Measurements from ENCODE around the gene ITGA2. TPM values are rescaled to one million over a fixed set of nuclear protein-coding genes. Genes with fewer than 3 reads are reported as not detected.

The ITGA2 gene
- total RNA-seq, 1 experiment from 2014 or later = 36.6 TPM

DNA sequence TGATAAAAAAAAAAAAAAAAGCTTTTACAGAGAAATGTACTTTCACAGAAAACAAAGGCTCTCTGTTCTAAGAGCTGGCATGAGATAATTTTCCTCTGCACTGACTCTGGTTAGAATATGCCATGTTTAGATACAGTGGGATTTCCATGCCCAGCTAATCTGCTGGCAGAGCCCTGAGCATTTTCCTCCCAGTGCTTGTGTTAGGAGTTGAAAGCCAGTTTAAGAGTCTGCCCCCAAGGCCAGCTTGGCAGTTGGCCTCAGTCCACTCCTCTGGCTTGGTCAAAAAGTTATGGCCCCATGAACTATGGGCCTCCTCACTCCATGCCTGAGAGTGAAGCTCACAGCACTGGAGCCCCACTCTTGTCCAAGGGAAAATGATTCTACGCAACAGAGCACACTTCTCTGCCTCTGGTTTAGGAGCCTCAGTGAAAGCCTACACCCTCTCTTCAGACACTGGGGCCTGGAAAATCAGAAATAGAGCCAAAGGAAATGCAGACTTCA lies 98.5 kb downstream of the ITGA2 start:
- ChIA-PET POLR2A (no interaction called here), CTCF (interaction anchor here (0.7 to 1.3 kb wide), 2 partner anchors 52 to 139 kb away, joined by 3 to 6 read pairs; no protein-coding TSS in a partner anchor), RAD21 (ENCODE audit: low non-redundant PET in 1 of 2, low total read pairs in 2 of 2, uncharacterized antibody in 2 of 2, unreplicated experiment in 2 of 2) (no interaction called here)
- no peak for TF ChIP-seq CEBPB (IDR thresholded peaks at IDR 0.05; ENCODE audit: low read depth)
- TF ChIP-seq FOSL1 (IDR thresholded peaks at IDR 0.05; ENCODE audit: low read depth) = no peak
- no peak for TF ChIP-seq EZH2 (IDR thresholded peaks at IDR 0.05)
- no peak for TF ChIP-seq SIN3A (IDR thresholded peaks at IDR 0.05; ENCODE audit: low read depth)
- TF ChIP-seq ZNF274 (IDR thresholded peaks at IDR 0.05; ENCODE audit: low read depth, low read length) = no peak
- TF ChIP-seq, protein P1, sequence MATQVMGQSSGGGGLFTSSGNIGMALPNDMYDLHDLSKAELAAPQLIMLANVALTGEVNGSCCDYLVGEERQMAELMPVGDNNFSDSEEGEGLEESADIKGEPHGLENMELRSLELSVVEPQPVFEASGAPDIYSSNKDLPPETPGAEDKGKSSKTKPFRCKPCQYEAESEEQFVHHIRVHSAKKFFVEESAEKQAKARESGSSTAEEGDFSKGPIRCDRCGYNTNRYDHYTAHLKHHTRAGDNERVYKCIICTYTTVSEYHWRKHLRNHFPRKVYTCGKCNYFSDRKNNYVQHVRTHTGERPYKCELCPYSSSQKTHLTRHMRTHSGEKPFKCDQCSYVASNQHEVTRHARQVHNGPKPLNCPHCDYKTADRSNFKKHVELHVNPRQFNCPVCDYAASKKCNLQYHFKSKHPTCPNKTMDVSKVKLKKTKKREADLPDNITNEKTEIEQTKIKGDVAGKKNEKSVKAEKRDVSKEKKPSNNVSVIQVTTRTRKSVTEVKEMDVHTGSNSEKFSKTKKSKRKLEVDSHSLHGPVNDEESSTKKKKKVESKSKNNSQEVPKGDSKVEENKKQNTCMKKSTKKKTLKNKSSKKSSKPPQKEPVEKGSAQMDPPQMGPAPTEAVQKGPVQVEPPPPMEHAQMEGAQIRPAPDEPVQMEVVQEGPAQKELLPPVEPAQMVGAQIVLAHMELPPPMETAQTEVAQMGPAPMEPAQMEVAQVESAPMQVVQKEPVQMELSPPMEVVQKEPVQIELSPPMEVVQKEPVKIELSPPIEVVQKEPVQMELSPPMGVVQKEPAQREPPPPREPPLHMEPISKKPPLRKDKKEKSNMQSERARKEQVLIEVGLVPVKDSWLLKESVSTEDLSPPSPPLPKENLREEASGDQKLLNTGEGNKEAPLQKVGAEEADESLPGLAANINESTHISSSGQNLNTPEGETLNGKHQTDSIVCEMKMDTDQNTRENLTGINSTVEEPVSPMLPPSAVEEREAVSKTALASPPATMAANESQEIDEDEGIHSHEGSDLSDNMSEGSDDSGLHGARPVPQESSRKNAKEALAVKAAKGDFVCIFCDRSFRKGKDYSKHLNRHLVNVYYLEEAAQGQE (IDR thresholded peaks at IDR 0.05; ENCODE audit: low read depth) = no peak
- no peak for TF ChIP-seq ELF1 (IDR thresholded peaks at IDR 0.05; ENCODE audit: borderline replicate concordance, low read depth)
- TF ChIP-seq SP1 (IDR thresholded peaks at IDR 0.05; ENCODE audit: low read depth) = no peak
- no peak for TF ChIP-seq EGR1 (IDR thresholded peaks at IDR 0.05; ENCODE audit: low read depth)
- TF ChIP-seq JUND (IDR thresholded peaks at IDR 0.05) = no peak
- TF ChIP-seq CBX3 (IDR thresholded peaks at IDR 0.05; ENCODE audit: low read depth) = no peak
- TF ChIP-seq, protein P2, sequence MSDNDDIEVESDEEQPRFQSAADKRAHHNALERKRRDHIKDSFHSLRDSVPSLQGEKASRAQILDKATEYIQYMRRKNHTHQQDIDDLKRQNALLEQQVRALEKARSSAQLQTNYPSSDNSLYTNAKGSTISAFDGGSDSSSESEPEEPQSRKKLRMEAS (IDR thresholded peaks at IDR 0.05) = no peak
- Histone ChIP-seq H3K27ac (ENCODE audit: low read depth, low read length) (no peak overlapping the region), H4K20me1 (ENCODE audit: insufficient read depth) (no peaks in the 10 kb centered on the region), H2AFZ (ENCODE audit: low read depth, low read length, poor library complexity, severe bottlenecking) (no peak overlapping the region), H3K79me2 (ENCODE audit: insufficient read depth, low read length) (no peaks in the 10 kb centered on the region), H3K4me1 (ENCODE audit: control insufficient read depth in 1 of 2, insufficient read depth in 2 of 2, low read length in 2 of 2) (peaks cover 5 to 8% of the 10 kb centered on the region in 2 experiments; a peak in 3 of 4 replicates), H3K4me3 (replicated peaks in 1 of 2; ENCODE audit: low read depth in 1 of 2, low read length in 2 of 2) (no peak overlapping the region), H3K4me2 (ENCODE audit: low read length) (no peak overlapping the region), H3K27me3 (ENCODE audit: insufficient read depth, low read length) (no peaks in the 10 kb centered on the region), H3K36me3 (ENCODE audit: control insufficient read depth in 1 of 2, insufficient read depth in 2 of 2, low read length in 2 of 2) (peaks cover 4 to 56% of the 10 kb centered on the region in 2 experiments; a peak in 3 of 4 replicates), H3K9ac (ENCODE audit: low read length) (no peak overlapping the region), H3K9me3 (ENCODE audit: control insufficient read depth in 1 of 2, insufficient read depth in 1 of 2, low read depth in 1 of 2, low read length in 2 of 2) (no peaks in the 10 kb centered on the region), H3K9me2 (ENCODE audit: insufficient read depth) (no peaks in the 10 kb centered on the region)
- no TSS peak for BruUV-seq (replicated peaks)
- no peak for DNase-seq (ENCODE audit: low read depth, low spot score)
- intact Hi-C loops (cut with micrococcal nuclease) = no loop called here
- no peak for ATAC-seq
